Measurements from ENCODE around the gene TSHR.

Gene TSHR

GRCh38 chr14:81144824-81145603 is 189.6 kb downstream of the TSHR start:
- DNase-seq, result no peak

DNA sequence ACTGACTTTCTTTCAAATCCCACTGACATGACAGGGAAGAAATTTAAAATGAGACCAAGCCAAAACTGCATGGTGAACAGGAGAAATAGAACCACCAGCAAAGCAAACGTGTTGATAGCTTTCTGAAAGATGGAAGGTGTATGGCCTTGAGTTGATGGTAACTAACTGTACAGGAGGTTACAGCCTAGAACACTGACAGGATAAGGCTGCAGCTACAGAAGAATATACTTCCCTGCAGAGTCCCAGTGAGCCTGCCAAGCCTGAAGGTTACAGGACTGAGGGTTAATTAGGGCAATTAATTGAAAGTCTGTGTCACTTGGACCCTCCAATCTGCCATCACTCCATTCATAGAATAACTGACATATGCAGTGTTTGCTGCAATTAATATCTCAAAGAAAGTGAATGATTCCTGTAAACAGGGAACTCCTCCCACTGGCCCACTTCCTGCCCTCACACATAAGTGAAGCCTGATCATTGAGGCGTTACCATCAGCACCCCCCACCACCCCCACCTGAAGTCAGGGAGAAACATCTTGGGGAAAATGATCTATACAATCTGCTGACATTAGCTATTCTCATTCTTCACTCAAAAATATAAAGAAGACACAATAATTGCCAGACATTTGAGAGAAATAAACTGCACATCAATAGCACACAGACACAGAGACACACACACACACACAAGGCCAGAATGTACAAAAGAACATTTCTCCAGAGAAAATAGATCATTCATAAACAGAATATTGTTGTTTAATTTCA is 191.9 kb downstream of the TSHR start:
- DNase-seq, result no peak

GRCh38 chr14:81148635-81149034 is 193.2 kb downstream of the TSHR start:
- DNase-seq, result no peak

GRCh38 chr14:81153187-81153586 is 197.8 kb downstream of the TSHR start:
- DNase-seq, result no peak

DNA sequence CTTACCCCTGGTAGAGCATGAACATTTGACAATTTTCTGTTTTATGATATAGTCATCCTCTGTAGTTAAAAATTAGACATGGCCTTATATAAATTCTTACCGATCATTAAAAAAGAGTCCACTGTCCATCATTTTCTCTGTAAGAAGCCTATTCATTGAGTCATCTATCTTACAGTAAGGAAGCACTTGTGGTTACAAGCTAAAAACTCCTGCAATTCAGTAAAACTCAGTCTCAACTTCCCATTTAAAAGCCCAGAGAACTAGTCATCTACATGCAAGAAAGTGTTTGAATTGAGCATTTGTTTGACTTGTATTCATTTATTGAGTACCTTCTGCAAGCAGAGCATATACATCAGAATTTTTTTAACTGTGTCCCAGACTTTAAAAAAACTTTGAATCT is 202.0 kb downstream of the TSHR start:
- no peak for DNase-seq

- no peak for DNase-seq
These were observed 205.7 kb downstream of the TSHR start for GRCh38 chr14:81161088-81161487.

- no peak for DNase-seq
These were observed 206.3 kb downstream of the TSHR start for GRCh38 chr14:81161749-81162148.

DNA sequence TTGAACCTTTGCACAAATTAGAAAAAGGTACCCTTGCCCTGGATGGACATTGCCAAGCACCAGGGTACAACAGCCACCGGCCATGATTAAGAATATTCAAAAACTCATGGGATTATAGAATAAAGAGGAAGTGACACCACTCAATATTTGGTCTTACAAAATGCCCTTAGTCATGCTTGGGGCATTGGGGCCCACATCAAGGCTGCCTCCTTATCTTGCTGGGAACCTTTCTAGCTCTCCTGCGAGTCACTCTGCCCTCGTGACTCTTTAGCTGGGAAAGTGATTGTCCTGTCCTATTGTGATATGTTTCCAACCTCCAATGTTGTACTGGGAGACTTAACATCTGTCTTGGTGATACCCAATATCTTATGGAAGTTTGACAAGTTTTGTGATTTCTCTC is 207.5 kb downstream of the TSHR start:
- no peak for DNase-seq

GRCh38 chr14:81164167-81164774 is 208.8 kb downstream of the TSHR start:
- DNase-seq, result no peak

- DNase-seq, result no peak
These were observed 209.8 kb downstream of the TSHR start for GRCh38 chr14:81165188-81165587.

DNA sequence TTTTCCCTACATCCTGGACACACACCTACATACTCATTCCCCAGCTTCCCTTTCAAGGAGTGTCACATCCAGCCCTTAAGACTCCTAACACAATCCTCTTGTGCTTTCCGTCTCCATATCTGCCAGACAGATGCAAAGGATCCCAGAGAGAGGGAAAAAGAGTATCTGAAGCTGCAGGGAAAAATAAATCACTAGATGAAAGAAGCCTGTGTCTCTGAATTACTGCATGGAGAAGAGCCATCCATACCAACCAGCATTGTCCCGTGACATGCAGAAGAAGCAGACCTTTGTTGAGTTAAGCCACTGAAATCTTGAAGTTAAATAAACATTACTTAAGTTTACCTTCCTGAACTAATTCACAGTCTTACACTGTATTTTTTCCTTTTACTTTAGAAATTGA is 210.7 kb downstream of the TSHR start:
- DNase-seq, result no peak

DNA sequence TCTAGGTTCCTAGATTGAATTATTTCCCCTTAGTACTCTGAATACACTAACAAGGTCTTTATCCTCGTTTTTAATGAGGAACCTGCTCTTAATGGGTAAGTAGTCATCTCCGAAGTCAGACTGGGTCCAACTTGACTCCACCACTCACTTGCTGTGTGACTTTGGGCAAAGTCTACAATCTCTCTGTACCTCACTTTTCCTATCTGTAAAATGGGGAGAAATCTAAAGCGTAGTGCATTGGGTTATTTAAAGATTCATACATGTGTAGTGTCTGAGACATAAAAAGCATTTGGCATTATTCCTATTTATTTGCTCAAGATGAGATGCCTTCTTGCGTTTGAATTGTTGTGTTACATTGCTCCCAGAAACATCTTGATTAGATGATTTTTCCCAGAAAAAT is 213.8 kb downstream of the TSHR start:
- no peak for DNase-seq

- DNase-seq, result no peak
These were observed 214.3 kb downstream of the TSHR start for GRCh38 chr14:81169711-81170103.

GRCh38 chr14:81170104-81170828 is 214.8 kb downstream of the TSHR start:
- DNase-seq, result peak; percentile 60 to 79 (median 74)

GRCh38 chr14:81170829-81171195 is 215.4 kb downstream of the TSHR start:
- DNase-seq, result no peak

DNA sequence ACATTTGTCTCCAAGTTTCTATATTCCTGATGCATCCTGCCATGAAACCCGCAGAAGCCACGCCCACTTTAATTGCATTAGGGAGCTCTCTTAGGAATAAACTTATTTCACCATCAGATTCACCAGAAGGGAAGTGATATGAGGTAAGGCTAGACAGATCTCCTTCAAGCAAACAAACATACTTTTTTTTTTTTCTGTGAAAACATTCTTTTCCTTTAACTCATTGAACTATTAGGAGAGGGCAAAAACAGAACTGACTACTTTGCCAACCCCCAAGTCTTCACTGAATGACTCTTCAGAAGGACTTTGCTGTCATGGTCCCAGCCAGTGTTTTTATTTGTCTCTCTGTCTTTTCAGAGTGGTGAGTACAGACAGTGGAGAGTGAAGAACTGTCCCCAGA is 216.9 kb downstream of the TSHR start:
- no peak for DNase-seq

DNA sequence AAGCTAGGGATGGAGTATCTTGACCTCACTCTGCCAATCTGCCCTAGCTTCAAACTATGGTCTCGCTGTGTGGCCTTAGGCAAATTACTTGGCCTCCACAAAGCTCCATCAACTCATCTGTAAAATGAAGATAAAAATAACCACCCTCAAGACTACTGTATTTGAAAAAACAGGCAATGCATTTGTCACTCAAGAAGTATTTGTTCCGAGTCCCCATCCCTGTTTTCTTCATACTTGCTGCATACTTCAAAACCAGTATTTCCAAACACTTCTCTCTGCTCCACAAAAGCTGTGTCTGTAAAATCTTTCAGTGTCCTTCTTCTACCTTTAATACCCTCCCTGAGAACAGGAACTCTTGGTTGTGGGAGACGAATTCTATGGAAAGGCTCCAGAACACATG is 217.5 kb downstream of the TSHR start:
- DNase-seq, result no peak

DNA sequence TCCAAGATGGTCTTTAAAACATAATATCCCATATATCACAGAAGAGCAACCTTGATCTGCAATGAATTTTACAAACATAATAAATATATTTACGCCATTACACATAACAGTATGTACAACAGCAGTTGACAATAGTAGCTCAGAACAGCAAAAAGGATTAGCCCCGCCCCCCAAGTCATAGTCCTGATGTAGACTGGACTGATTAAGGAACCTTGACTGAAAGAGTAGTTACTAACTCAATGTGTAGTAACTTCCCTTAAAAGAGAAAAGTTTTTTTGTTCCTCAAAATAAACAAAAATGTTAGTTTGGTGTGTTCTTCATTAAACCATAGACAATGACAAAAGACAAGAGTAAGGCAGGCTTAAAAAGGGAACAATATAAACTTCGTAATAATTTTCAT is 220.8 kb downstream of the TSHR start:
- no peak for DNase-seq

DNA sequence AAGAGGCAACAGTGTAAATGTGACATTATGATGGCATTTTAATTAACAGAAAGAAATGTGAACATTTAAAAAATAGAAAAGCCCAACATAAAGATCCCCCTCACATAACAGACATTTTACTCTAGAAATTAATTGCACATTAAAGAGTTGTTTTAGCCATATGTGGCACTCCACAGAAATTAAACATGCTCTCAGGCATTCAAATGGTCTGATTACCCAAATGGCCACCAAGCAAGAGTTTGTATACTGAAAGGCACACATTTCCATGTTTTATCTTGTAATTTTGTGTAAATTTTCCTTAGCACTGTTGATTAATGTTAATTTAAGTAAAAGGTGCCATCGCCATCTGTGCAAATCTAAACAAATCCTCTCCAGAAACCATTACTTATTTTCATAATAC is 221.8 kb downstream of the TSHR start:
- DNase-seq, result no peak

DNA sequence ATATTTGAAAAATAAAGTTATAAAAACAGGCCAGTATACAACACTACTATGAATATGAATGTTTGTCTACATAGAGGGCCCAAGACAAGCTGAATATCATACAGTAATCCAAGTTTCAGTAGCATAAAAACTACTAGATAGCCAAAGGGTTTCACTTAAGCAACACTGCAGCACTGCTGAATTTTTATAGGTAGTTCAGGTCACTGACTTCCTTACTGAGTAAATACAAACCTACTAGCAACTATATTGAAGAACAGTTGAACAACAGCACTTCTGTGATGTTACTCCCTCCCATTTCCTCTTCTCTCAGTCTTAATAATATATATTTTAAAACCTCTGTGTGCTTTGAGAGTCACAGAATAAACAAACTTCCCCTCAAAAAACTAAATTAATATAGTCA is 222.6 kb downstream of the TSHR start:
- DNase-seq, result no peak

DNA sequence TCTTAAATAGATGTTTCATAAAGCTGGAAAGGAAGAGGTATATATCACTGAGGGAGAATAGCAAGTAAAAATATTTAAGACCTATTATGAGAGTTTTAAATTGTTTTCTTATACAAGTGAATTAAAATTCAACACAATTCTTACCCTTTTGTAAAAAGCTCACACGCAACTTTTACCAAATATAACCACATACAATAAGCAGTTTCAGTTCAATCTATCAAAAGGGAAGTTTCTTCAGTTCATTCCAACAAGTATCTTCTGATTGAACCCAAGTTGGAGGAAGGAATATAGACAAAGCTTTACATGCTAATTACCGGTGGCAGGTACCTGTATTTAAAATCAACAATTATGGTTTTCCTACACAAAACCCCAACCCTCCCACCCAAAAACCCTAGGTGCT is 224.2 kb downstream of the TSHR start:
- no peak for DNase-seq

GRCh38 chr14:81187832-81188522 is 232.6 kb downstream of the TSHR start:
- DNase-seq, result no peak

DNA sequence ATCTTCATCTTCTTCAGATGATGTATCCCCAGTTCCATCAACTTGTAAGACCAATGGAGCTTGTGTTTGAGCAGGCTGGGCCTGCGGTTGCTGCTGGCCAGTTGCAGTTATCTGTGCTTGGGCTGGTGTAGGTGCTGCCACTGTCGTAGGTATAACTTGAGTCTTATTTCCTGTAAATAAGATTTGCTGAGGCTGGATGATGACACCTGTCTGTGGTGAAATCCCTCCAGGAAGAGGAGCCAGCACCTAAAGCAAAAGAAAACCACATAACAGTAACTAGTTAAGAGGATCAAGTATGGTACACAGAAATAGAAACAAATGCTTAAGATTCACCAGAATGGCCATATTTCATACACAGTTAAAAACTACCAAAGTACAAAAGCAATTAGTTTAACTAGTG is 237.2 kb downstream of the TSHR start:
- DNase-seq, result no peak
